ENCODE measurements around the gene CNOT6L.

GRCh38 chr4:77845929-77846328 lies 26.8 kb upstream of the CNOT6L start:
- TF ChIP-seq, protein P1, sequence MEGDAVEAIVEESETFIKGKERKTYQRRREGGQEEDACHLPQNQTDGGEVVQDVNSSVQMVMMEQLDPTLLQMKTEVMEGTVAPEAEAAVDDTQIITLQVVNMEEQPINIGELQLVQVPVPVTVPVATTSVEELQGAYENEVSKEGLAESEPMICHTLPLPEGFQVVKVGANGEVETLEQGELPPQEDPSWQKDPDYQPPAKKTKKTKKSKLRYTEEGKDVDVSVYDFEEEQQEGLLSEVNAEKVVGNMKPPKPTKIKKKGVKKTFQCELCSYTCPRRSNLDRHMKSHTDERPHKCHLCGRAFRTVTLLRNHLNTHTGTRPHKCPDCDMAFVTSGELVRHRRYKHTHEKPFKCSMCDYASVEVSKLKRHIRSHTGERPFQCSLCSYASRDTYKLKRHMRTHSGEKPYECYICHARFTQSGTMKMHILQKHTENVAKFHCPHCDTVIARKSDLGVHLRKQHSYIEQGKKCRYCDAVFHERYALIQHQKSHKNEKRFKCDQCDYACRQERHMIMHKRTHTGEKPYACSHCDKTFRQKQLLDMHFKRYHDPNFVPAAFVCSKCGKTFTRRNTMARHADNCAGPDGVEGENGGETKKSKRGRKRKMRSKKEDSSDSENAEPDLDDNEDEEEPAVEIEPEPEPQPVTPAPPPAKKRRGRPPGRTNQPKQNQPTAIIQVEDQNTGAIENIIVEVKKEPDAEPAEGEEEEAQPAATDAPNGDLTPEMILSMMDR (IDR thresholded peaks at IDR 0.05 in 2 of 3, conservative IDR thresholded peaks at IDR 0.05 in 1 of 3; ENCODE audit: borderline replicate concordance in 1 of 3, insufficient read depth in 1 of 3, low read depth in 2 of 3, low read length in 2 of 3) = no peak
- TF ChIP-seq SP1 (IDR thresholded peaks at IDR 0.05; ENCODE audit: low read depth) (no peak), EGR1 (IDR thresholded peaks at IDR 0.05; ENCODE audit: low read depth) (no peak), POLR2A (IDR thresholded peaks at IDR 0.05; ENCODE audit: borderline replicate concordance, extremely low read depth, insufficient read depth, insufficient read length) (no peak)

All from HCT116 (cell line).